Measurements from ENCODE around the gene LYPD1.

LYPD1 gene

DNA sequence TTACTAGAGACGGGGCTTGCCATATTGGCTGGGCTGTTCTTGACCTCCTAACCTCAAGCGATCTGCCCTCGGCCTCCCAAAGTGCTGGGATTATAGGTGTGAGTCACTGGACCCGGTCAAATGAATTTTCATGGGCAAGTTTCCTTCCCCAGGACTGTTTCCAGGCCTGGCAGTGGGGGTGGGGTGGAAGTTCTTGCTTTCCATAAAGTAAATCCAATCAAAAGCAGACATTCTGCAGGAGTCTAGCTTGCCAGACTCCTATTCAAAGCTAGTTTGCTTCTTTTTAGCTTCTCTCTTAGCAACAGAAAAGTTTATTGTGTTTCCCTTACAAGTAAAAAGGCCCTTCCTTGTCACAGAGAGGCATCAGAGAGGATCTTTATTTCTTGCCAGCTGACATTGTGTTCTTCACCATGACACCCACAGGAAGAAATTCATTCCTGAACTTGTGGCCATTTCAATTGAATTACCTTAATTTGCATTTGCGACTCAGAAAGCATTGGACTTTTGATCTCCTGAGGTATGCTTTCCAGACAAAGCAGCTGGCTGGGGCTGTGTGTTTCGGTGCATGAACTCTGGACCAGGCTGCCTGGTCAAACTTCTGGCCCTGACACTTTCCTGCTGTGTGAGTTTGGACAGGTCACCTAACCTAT, 37.9 kb downstream of the LYPD1 start:
- peak; percentile 64 for DNase-seq (ENCODE audit: low spot score)

DNA sequence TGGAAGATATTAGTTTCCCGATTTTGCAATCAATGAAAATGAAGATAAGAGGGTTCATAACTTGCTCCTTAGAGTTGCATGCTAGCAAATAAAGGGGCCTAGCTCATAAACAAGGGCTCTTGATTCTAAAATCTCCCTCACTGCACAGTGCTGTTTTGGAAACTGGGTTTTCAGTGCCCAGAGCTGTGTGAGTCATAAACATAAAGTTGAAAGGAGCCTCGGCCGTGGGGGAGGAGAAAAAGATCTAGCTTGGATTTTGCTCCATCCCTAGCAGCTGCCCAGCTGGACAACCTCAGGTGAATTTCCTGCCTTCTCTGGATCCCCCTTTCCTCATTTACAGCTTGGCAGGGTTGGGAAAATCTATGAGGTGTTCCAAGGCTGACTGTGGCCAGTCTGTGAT, 42.5 kb downstream of the LYPD1 start:
- no peak for DNase-seq (ENCODE audit: low spot score)

DNA sequence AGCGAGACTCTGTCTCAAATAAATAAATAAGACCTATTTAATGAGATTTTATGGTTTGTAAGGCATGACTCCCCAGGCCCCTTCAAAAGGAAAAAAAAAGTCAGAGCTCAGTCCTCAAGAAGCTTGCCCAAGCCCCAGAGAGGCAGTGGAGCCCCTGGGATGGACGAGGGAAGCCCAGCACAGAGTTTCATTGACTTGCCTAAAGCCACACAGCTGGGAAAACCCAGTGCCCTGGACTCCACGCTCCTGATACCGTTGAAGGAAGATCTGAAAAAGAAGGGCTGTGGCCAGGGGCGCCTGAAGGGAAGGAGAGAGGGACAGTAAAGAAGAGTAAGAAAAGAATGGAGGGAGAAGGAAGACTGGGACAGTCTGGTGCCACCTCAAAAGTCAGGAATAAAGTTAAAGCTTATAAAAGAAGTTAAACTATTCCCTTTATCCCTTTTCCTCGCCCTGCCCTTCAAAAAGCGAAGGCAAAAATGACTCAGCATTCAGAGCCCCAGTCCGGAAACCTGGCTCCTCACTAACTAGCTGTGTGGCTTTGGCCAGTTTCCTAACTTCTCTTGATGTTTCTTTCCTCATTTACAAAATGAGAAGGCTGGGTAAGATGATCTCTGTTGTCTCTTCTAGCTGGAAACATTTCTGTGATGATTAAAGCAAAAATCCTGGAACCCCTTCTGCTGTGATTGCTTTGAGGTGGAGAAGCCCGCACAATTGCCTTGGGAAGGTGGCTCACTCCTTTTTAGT, 46.7 kb downstream of the LYPD1 start:
- DNase-seq (ENCODE audit: low spot score): no peak

DNA sequence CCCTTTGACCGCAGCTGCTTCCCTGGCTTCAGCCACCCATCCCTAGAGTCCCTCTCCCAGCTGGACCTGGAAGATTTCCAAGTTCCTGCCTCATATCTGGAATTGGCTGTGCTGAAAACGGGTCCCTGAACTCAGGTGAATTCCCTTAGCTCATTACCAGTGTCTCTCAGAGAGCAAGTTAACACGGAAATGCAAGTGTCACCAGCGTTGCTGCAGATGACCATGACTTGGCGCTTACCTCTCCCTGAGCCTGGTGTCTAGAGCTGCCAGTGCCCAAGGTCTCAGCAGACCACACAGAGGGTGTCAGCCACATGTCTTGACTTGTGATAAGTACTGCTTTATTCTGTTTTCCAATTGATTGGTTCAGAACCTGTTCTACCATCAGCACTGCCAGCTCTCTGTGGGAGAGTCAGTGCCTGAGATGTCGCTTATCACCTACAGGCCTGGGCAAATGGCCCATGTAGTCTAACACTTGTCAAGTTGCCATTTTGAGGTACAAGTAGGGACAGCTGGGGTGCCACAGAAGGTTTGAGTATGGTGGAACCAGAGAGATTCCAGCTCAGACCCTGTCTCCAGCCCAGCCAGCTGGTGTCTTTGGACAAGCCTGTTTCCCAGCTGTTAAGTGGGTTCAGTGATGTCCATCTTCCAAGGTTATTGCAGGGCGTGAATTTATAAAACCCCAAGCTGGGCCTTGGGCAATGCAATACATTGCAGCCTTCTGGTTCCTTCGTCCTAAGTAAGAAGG, 48.7 kb downstream of the LYPD1 start:
- DNase-seq (ENCODE audit: low spot score): no peak

DNA sequence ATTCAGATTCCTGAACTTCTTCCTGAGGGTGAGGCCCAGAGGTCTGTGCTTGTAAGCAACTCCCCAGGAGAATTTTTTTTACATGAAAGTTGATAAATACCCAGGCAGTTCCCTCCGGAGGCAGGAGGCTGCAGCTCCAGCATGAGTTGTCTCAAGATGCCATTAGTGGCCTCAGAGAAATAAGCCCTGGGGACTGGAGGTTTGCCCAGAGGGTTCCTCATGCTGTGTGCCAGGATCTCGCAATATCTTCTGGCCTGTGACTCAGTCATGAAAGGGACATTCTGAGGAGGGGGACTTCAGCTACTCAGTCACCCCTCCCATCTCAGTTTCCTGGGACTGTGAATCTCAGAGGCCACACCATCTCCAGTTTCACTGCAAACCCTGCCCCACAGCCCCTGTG, 49.9 kb downstream of the LYPD1 start:
- DNase-seq (ENCODE audit: low spot score): no peak

DNA sequence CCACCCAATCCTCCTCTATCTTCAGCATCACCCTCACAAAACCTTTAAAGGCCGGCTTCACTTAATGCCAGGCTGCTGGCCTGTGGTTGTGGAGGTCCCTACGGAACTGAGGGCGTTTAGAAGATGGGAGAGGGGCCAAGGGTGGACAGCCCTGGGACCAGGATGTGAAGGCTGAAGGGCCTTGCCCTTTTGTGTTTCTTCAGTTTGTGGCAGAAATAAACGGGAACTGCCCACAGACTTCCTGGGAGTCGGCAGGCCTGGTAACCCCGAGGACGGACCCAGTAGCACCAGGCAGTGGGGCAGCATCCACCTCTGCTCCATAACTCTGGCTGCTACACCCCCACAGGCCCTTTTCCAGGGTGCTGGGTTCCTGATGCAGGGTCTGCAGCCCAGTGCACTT, 51.3 kb downstream of the LYPD1 start:
- no peak for DNase-seq (ENCODE audit: low spot score)

DNA sequence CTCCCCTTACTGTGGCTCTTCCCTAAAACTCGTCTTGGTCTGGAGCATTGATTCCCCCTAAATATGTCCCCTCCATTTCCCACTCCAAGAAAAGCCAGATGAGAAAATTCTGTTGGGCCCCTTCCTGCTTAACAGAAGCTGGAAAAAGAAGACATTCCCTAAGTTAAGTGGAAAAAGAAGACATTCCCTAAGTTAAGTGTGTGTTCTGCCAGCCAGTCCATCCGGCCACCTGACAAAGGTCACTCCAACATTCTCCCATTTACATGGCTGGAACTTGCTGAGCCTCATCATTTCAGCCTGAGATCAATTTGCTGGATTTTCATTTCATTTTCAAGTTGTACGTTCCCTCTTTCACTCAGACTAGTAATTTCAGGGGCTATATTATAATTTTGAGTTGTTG, 52.0 kb downstream of the LYPD1 start:
- DNase-seq (ENCODE audit: low spot score): no peak

DNA sequence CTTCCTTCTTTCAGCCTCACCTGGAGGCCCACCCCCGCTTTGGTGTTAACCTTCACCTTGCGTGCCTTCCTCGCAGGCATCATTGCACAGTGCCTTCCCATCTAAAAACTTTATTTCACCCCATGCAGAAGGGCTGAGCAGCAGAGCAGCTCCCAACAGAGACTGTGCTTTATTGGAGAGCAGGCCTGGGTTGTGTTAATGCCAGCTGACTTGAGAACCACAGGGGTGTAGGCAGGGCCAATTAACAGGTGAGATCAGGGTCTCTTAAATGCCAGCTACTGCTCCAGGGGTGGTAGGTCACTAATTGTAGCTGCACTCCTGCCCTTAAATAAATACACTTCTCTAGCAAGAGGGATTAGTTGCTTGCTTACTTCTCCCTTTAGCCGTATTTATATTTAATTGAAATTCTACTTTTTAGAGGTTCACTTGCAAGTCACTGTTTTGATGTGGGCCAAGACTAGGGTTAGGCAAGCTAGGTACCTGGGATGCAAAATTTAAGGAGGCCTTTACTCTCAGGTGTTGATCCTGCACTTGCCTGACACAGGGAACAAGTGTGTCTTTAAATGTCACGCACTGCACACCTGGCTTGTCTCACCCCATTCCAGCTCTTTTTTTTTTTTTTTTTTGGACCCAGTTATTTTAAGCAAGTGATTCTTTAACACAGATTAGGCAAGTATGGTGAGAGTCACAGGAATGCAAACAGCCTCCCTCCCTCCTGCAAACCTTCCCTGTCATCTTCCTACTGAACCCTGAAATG, 54.5 kb downstream of the LYPD1 start:
- no peak for DNase-seq (ENCODE audit: low spot score)

DNA sequence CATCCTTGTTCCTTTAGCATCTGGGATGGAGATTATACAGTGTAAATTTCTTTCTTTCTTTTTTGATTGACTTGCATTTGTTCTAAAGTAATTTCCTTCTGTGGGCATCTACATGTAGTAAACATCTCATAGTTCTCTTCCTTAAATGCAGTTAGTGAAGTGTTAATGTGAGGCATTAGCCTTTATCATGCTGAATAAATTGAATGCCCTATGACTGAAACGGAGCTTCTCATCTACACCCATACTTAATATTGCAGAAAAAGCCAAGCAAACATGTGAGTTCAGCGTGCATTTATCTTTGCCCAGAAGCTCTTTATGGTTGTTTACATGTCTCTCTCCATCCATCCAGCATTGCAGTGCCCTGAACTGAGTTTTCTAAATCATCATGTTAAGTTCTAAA, 58.3 kb downstream of the LYPD1 start:
- DNase-seq (ENCODE audit: low spot score): no peak

DNA sequence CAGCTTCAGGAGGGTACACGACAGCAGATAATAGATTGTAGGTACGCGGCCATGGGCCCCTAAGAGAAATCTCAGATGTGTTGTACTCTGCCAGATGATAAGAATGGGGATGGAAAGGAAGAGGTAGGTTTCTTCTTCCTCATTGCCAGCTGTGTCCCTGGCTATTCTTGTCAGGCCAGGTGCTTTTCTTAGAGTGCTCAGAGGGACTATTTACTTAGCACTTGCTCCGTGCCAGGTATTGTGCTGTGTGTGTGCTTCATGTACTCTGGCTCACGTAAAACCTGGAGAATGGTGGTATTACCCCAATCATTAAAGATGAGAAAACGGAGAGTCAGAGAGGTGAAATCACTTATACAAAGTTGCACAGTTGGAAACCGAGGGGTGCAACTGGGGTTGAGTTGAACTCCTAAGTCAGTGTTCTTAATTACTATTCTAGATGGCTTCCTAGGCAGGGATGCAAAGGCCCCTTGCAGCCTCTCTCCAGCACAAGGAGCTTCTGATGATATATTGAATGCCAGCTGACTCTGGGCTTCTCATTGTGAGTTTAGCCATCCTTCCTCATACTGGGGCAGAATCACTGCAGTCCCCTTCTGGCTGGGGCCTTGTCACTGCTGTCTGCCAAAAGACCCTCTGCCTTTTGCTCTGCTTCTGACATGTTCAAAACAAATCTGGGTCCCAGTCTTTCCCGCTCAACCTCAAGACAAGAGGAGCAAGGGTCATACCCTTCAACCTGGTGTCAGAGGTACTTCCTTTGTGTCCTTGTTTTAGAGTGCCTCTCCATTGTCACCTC, 60.7 kb downstream of the LYPD1 start:
- DNase-seq (ENCODE audit: low spot score): no peak

DNA sequence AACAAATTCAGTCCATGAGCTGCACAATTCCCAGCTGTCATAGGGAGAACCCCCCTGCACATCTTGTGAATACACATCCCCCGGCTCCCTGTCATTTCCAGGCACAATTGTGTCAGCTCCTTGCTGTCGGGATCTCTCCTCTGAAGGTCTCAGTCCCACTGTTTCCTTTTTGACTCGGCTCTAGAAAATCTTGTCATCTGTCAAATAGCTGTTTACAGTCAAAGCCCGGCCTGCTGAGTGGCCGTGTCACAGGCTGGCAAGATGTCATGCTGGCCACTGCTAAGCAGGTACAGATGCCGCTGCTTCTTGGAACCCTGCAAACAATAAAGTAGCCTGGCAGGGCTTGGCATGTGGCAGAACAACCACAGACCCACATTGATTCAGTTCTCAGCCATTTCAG, 61.7 kb downstream of the LYPD1 start:
- no peak for DNase-seq (ENCODE audit: low spot score)

DNA sequence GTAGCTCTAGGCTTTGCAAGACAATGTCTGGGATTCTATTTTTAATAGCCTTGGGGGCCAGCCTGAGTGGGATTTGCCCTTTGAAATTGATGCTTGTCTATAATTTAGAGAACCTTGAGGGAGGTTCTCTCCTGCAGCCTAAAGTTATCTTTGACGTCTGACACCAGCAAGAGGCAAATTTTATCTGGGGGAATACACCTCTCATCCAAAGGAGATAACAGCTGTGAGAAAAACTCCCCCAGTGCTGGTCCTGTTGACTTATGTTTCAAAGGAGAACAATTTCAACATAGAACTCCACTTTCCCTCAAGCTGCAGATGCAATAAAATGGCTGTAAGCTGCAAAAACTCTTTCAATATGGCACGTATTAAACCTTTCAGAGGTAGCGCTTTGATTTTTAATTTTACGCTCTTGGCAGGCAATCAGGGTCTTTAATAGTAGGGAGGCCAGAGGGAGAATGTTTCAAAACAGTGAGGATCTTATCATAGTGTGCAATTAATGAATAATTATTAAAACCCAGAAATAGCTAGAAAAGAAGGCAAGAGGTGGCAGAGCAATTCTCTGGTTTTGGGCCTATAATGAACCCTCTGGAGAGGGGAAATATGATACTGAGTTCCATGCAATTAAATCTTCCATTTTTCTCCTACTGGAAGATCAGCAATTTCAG, 62.4 kb downstream of the LYPD1 start:
- no peak for DNase-seq (ENCODE audit: low spot score)

DNA sequence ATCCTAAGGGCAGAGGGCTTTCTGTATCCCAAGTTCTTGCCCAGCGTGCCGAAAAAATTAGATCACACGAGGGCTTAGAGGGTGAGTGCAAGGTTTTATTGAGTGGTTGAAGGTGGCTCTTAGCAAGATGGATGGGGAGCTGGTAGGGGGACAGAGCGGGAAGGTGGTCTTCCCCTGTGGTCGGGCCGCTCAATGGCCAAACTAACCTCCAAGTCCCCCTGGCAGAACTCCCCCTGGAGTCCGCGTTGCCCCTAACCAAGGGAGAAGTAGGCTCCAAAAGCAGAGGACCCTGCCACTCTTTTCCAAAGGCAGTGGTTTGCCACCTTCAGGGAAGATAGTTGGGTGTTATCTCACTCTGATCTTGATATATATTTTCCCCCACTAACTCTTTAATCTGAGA, 63.4 kb downstream of the LYPD1 start:
- no peak for DNase-seq (ENCODE audit: low spot score)

DNA sequence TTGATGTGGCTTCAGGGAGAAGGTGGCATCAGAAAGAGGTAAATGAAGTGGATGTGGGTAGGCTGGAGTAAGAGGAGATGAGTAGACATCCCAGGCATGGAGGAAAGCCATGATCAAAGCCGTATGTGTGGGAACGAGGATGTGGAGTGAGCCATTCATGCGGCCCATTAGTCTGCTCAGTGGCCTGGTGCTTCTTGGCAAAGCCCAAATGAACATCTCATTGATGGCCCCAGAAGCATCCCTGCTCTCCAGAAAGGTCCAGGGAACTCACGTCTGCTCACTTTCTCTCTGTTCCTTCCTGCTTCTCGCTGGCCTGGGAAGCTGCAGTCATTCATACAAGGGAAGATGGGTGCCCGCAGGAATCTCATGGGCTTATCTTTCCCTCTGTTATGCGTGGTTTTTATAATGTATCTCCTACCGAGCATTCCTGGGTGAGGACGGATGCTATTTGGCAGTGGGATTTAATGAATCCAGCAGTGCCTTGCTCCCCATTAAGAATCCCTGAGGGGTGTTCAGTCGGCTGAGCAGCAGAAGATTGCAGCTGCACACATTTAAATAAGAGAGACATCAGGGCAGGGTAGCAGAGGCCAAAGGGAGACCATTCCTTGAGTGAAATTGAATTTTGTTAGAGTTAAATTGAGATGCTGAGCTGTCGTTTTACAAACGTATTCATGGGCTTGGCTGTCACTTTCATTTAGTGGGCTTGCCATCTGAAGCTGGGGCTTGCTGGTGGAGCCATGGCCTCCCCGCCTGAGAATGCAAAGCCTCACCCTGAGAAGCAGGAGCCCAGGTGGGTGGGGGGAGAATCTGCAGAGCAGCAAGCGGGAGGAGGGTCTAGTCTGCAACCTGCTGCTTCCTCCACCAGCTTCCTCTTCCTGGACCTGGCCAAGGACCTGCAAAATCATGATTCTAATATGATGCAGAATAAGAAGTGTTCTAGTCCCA, 64.5 kb downstream of the LYPD1 start:
- no peak for DNase-seq (ENCODE audit: low spot score)

DNA sequence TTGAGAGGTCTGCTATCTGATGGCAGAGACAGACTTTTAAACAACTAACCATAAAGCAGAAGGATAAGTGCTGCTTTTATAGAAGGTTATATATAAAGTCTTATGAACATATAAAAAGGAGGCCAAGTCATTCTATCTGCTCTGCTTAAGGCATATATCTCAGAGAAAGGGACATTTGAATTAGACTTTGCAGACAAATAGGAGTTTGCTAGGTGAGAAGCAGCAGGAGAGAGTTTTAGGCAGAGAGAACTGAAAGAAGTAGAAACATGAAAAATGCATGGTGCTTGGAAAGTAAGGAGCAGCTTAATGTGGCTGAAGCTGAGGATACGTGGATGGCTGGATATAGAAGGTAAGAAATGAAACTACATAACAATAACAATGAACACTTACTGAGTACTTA, 65.4 kb downstream of the LYPD1 start:
- DNase-seq (ENCODE audit: low spot score): no peak

DNA sequence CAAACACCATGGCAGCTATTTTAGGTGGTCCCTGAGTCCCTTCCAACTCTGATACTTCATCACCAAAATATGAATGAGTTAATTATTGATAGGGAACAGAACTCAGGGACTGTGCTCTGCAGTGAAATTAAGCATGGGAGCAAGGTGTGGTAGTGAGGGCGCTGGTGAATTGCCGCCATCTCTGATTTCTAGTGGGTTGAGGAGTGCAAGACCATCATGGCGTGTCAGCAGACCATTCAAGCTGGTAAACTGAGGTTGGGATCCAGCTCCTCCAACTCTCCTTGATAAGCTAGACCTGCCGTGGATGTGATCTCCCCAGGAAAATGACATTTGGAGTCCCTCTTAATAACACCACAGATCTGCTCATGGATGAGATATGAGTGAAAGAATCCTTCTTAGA, 70.4 kb downstream of the LYPD1 start:
- no peak for DNase-seq (ENCODE audit: low spot score)

DNA sequence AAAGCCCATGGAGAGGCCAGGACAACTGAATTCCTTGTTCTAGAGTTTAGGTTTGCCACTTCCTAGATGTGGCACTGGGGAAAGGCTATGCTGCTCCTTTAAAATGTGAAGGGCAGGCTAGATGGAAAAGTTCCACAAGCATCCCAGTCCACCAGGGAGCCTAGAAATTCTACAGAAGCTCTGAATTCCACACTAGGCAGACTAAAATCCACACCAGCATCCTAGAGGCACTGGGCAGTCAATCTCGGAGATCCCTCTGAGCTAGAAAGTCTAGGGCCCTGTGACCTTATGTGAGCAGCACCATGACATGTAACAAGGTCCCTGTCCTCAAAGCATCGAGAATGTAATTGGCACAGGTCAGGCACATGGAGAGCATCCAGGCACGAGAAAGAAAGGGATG, 71.5 kb downstream of the LYPD1 start:
- no peak for DNase-seq (ENCODE audit: low spot score)

DNA sequence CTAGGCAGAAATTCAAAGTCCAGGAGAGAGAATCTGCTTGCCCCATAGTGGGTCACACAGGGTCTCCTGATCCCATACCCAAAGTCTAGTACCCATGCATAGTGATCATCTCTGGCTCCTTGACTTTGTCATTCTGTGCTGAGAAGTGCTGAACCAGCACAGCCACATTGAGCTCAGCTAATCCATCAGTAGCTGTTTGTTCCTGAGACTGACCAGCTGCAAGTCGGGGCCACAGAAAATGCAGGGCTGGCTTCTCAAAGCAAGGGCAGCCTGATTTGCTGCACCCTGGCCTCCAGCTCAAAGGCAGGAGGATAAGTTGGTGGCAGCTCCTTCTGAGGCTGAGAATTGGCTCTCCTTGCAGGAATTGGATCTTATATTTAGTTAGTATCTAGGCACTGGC, 72.2 kb downstream of the LYPD1 start:
- no peak for DNase-seq (ENCODE audit: low spot score)

DNA sequence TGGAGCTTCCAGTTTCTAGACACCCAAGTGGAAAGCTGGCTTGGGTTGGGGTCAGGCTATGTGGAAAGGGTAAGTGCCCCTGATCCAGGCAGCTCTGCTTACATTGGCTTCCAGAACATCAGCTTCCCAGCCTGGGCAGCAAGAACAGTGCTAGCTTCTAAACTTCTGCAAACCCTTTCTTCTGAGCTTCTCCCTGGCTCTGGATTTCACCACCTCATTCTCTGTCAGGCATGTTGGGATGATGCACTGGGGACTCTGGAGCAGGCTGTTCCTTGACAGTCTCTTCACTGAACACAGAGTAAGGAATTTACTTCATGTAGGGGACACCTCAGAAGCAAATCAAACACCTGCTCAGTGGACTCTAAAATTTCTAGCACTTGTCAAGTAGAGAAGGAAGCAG, 72.8 kb downstream of the LYPD1 start:
- DNase-seq (ENCODE audit: low spot score): no peak

DNA sequence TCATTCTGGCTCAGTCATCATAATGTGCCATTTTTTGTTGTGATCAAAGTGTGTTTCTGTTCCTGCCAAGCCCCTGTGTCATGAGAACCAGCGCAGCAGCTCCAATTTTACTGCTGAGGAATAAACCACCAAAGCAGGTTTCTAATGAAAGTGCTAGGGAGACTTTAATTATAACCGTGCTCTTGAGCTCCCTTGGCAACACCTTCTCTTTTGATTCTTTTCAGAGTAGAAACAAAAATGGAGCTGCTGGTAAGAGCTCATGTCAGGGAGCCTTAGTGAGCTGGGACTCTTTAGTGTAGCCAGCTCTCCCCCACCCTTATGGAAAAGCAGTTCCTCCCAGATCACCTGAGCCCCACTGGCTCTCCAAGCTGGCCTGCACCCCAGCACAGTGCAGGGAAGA, 74.3 kb downstream of the LYPD1 start:
- DNase-seq (ENCODE audit: low spot score): no peak

Data from Ammon's horn (tissue), 1 donor.